HUES64 (cell line): ENCODE results near the gene NKD2.
A peak's percentile ranks its signal among the peaks of the same experiment; 100 is the strongest.

Source experiments
- H3K27ac ChIP-seq: 2 replicates; pipeline ENCODE4 v1.7.0; 2013; ENCODE audit warnings: low read depth, low read length, inconsistent platforms
- H3K27me3 ChIP-seq: 2 replicates; pipeline ENCODE4 v1.6.1; 2013; ENCODE audit warnings: mild to moderate bottlenecking, low read length; ENCODE audit not compliant: insufficient read depth
- H3K36me3 ChIP-seq: 2 replicates; pipeline ENCODE4 v1.6.1; 2013; ENCODE audit warnings: mild to moderate bottlenecking, low read length; ENCODE audit not compliant: insufficient read depth
- H3K4me1 ChIP-seq: 2 replicates; pipeline ENCODE4 v1.6.1; 2013; ENCODE audit warnings: mild to moderate bottlenecking, low read length, moderate library complexity; ENCODE audit not compliant: insufficient read depth
- H3K4me3 ChIP-seq: 2 replicates; pipeline ENCODE4 v1.5.1; 2013; ENCODE audit warnings: mild to moderate bottlenecking, low read length, moderate library complexity
- H3K9ac ChIP-seq: 2 replicates; pipeline ENCODE4 v1.6.1; 2013; ENCODE audit warnings: mild to moderate bottlenecking, low read depth, low read length
- H3K9me3 ChIP-seq: 2 replicates; pipeline ENCODE4 v1.6.1; 2013; ENCODE audit warnings: low read depth, low read length; ENCODE audit not compliant: insufficient read depth
- WGBS: fragments of 150-250, 120-280 bp; methylation state at CpG from one replicate; pipeline ENCODE4 v1.1.7; 2013; ENCODE audit warnings: missing lambda C conversion rate; 5-methylcytosine and 5-hydroxymethylcytosine counted together

Gene NKD2

GRCh38 chr5:1001406-1002270 lies 7.0 kb upstream of the NKD2 start:
- H3K27me3 ChIP-seq, result peaks cover 39% of the 10 kb centered on the region
- H3K9ac ChIP-seq, result no peak overlapping the region
- 94% methylated on average over 19 of the region's 19 CpGs for WGBS

DNA sequence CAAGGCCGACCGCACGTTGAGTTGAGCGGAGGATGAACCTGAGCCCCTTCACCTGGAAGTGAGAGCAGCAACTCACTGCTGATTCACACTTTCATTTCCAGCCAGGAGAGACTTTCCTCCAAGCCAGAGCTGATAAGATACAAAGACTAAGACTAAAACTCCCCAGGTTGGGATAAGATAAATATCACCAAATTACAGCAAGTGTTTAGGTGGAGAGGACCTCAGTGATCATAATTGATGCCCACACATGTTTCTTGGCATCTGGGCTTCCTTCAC lies 6.4 kb upstream of the NKD2 start:
- H3K36me3 ChIP-seq, result no peaks in the 10 kb centered on the region
- H3K9ac ChIP-seq, result no peak overlapping the region
- no peaks in the 10 kb centered on the region for H3K9me3 ChIP-seq
- 0 out of 2 replicates have a peak, but pooled peaks cover 1% of the 10 kb centered on the region for H3K4me1 ChIP-seq
- H3K4me3 ChIP-seq, result no peak overlapping the region
- H3K27ac ChIP-seq, result no peak overlapping the region
- 90% methylated on average over 4 of the region's 4 CpGs for WGBS
- H3K27me3 ChIP-seq, result peaks cover 45% of the 10 kb centered on the region

More at GRCh38 chr5:1001406-1002270, 7.0 kb upstream of the NKD2 start:
- H3K27ac ChIP-seq, result no peak overlapping the region
- no peaks in the 10 kb centered on the region for H3K36me3 ChIP-seq
- no peak overlapping the region for H3K4me3 ChIP-seq
- H3K4me1 ChIP-seq, result peaks cover 7% of the 10 kb centered on the region; the same call in 1 of the 2 replicates
- H3K9me3 ChIP-seq, result no peaks in the 10 kb centered on the region

DNA sequence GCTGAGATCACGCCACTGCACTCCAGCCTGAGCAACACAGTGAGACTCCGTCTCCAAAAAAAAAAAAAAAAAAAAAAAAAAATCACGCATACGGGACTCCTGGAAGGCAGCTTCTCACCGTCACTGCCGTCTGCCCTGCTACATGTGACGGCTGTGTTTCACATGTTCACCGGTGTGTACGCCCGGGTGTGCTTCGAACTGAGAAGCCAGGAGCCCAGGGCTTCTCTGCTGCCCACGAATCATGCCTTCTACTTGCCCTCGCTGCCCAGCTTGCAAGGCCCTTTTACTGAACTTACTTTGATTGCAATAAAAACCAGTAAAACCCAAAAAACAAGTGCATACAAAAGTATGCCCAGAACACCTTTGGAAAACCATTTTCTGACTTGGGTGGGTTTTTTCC lies 5.8 kb upstream of the NKD2 start:
- H3K36me3 ChIP-seq, result no peaks in the 10 kb centered on the region
- no peaks in the 10 kb centered on the region; the same call in 1 of the 2 replicates for H3K4me1 ChIP-seq
- no peak overlapping the region for H3K27ac ChIP-seq
- 93% methylated on average over 13 of the region's 13 CpGs for WGBS
- H3K4me3 ChIP-seq, result no peak overlapping the region
- peaks cover 51% of the 10 kb centered on the region for H3K27me3 ChIP-seq
- no peak overlapping the region for H3K9ac ChIP-seq
- no peaks in the 10 kb centered on the region for H3K9me3 ChIP-seq

- H3K9me3 ChIP-seq, result no peaks in the 10 kb centered on the region
- H3K4me3 ChIP-seq, result no peak overlapping the region
- H3K36me3 ChIP-seq, result no peaks in the 10 kb centered on the region
- no peaks in the 10 kb centered on the region; the same call in 1 of the 2 replicates for H3K4me1 ChIP-seq
- 86% methylated on average over 21 of the region's 21 CpGs for WGBS
- H3K27me3 ChIP-seq, result peaks cover 57% of the 10 kb centered on the region
- H3K27ac ChIP-seq, result no peak overlapping the region
- no peak overlapping the region for H3K9ac ChIP-seq
Measured at GRCh38 chr5:1003296-1003937, 5.2 kb upstream of the NKD2 start.

GRCh38 chr5:1004461-1005248 lies 3.9 kb upstream of the NKD2 start:
- Histone ChIP-seq H3K4me3 (peak overlapping the region; percentile 48), H3K9ac (no peak overlapping the region), H3K9me3 (no peaks in the 10 kb centered on the region), H3K27me3 (peaks cover 65% of the 10 kb centered on the region), H3K27ac (no peak overlapping the region), H3K36me3 (no peaks in the 10 kb centered on the region), H3K4me1 (no peaks in the 10 kb centered on the region; the same call in 1 of the 2 replicates)
- 4% methylated on average over 88 of the region's 88 CpGs for WGBS

DNA sequence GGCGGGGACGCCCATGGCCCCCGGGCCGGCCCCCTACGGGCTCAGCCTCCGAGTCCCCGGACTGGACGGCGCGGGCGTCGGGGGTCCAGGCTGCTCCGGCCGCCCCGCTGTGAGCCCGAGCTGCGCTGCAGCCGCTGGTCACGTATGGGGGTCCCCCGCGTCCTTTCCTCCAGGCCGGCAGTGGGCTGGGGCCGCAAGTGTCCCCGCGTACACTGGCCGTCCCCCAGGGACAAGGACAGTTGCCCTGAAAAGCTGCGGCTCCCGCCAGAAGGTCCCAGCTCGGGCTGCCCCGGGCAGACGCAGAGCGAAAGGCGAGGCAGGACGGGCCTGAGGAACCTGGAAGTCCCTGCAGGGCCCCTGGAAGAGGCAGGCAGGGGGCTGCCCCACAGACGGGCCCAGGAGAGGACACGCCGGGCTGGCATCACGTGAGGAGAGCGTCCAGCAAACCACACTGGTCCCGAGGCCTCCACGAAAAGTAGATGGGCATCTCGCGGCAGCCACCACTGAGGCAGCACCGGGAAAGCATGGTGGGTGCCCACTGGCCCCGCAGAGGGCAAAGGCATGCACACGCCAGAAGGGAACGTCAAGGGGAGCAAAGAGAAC lies 3.3 kb upstream of the NKD2 start:
- peak overlapping the region; percentile 48 for H3K4me3 ChIP-seq
- H3K4me1 ChIP-seq, result peaks cover 1% of the 10 kb centered on the region; the same call in 1 of the 2 replicates
- no peak overlapping the region for H3K27ac ChIP-seq
- WGBS, result 39% methylated on average over 47 of the region's 47 CpGs
- no peaks in the 10 kb centered on the region for H3K36me3 ChIP-seq
- H3K9me3 ChIP-seq, result no peaks in the 10 kb centered on the region
- H3K27me3 ChIP-seq, result peaks cover 72% of the 10 kb centered on the region
- H3K9ac ChIP-seq, result no peak overlapping the region

DNA sequence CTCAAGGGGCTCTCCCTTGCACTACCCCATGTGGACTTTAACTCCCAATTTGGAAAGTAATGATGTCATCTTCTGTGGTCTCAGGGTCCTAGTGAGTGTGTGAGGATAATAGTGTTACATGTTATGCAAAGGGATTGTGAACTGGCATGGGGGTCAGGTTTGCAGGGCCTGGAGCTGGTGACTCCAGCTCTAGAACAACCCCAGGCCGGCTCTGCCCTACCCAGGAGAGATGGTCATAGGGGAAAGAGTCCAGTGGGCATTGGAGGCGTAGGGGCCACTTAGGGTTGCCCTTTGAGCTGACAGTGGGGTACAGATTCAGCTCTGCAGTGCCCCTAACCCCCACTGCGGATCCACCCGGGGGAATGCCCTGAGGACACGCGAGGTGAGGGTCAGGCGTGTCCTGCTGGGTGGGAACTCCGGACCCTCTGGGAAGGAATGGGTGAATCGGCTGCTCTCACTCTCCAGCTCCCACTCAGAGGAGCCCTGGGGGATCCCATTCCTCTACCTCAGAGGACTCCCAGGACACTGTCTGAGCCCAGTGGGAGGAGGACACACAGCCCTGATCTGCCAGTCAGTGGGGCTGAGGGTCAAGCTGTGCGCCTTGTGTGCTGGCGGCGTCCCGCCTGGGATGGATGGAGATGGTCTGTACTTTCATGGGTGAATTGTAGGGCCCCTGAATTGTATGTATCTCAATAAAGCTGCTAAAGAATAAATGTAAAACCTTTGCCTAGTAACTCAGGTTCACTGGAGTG lies 2.5 kb upstream of the NKD2 start:
- H3K4me3 ChIP-seq, result no peak overlapping the region
- H3K36me3 ChIP-seq, result no peaks in the 10 kb centered on the region
- no peak overlapping the region for H3K9ac ChIP-seq
- peaks cover 75% of the 10 kb centered on the region for H3K27me3 ChIP-seq
- H3K4me1 ChIP-seq, result peaks cover 3% of the 10 kb centered on the region; the same call in 1 of the 2 replicates
- no peak overlapping the region for H3K27ac ChIP-seq
- no peaks in the 10 kb centered on the region for H3K9me3 ChIP-seq
- WGBS, result 95% methylated on average over 13 of the region's 13 CpGs

GRCh38 chr5:1006656-1007071 lies 1.9 kb upstream of the NKD2 start:
- H3K27me3 ChIP-seq, result peaks cover 75% of the 10 kb centered on the region
- no peaks in the 10 kb centered on the region for H3K9me3 ChIP-seq
- H3K36me3 ChIP-seq, result no peaks in the 10 kb centered on the region
- H3K9ac ChIP-seq, result no peak overlapping the region
- H3K27ac ChIP-seq, result no peak overlapping the region
- H3K4me3 ChIP-seq, result no peak overlapping the region
- peaks cover 3% of the 10 kb centered on the region; the same call in 1 of the 2 replicates for H3K4me1 ChIP-seq
- 97% methylated on average over 5 of the region's 5 CpGs for WGBS

DNA sequence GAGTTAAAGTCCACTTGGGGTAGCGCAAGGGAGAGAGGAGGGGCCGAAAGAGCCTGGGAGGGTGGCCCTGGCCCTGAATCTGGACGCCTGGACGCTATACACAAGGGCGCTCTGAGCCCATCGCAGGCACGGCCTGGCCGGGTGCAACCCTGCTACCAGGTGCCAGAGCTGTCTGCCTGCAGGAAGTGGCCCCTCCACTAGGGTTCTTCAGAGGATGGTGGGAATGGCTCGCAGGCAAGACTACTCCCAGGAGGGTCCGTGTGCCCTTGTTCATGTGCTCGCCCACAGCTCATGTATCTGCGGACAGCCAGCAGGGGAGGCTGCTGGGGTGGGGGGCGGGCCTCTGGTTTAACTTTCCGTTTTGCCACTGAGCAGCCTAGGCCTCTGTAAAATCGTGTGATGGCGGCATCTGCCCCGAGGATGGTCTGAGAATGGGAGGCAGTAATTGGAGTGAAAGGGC lies 1.4 kb upstream of the NKD2 start:
- Histone ChIP-seq H3K4me1 (peaks cover 3% of the 10 kb centered on the region; the same call in 1 of the 2 replicates), H3K36me3 (no peaks in the 10 kb centered on the region), H3K27ac (no peak overlapping the region), H3K9me3 (no peaks in the 10 kb centered on the region), H3K4me3 (no peak overlapping the region), H3K27me3 (peaks cover 75% of the 10 kb centered on the region), H3K9ac (no peak overlapping the region)
- WGBS, result 85% methylated on average over 17 of the region's 17 CpGs

GRCh38 chr5:1007681-1008450 lies 736 bp upstream of the NKD2 start:
- H3K9me3 ChIP-seq, result no peaks in the 10 kb centered on the region
- H3K36me3 ChIP-seq, result no peaks in the 10 kb centered on the region
- H3K9ac ChIP-seq, result no peak overlapping the region
- 75% methylated on average over 23 of the region's 23 CpGs for WGBS
- H3K27ac ChIP-seq, result no peak overlapping the region
- H3K4me3 ChIP-seq, result no peak overlapping the region
- peaks cover 3% of the 10 kb centered on the region; the same call in 1 of the 2 replicates for H3K4me1 ChIP-seq
- H3K27me3 ChIP-seq, result peaks cover 73% of the 10 kb centered on the region
